HTERT RPE-1 (cell line): ENCODE data around the gene ADORA3.
"Not testable (repeated sequence)": the region's sequence is repeated elsewhere in the genome, so short reads cannot be mapped to it uniquely, and the experiment has no call there.

Experiments
- in situ Hi-C: fragments of 300-500 bp; cut with MboI; formaldehyde crosslinking; loops from 4 replicates; pipeline ENCODE4 v1.14.3; 2020; ENCODE audit warnings: low sequenced_read_pairs

The ADORA3 gene

GRCh38 chr1:111503585-111504060, at the start of gene ADORA3, which contains the start of gene TMIGD3:
TSS of gene ADORA3 (minus strand) at chr1:111503633. CDS start at chr1:111503354, 279 bp downstream.
TSS of gene TMIGD3 (minus strand) at chr1:111503633. CDS start at chr1:111503354, 279 bp downstream.
- in situ Hi-C loops = no loop called here

DNA sequence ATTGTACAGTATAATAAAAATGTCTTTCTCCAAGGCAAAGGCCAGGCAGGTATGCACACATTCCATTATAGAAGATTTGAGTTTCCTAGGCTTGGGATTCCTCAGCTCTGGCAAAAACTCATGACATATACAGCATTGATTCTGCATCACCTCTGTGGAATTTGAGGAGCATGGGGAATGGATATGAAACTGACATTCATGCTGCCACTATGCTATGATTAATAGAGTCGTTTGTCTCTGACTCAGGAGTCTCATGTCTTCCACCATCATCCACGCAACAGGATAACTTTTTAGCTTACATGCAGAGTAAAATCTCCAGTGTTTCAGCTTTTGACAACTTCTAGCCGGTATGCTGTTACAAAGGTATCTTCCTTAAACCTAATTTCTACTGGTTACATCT, 49.8 kb upstream of the ADORA3 start:
- in situ Hi-C loops = no loop called here

DNA sequence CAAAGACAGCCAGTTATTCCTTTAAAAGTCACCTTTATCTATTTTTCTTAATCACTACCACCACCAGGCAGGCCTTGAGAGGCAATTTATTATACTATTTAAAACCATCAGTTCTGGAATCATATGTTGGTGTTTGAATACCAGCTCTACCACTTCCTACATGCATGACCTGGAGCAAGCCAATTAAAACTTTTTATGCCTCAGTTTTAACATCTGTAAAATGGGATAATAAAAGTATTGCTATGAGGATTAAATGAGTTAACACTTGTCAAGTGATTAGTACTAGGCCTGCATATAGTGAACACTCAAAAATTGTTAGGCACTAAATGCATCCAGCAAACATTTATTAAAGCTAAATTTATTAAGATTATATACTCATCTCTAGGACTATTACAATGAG, 49.2 kb upstream of the ADORA3 start:
- in situ Hi-C loops = no loop called here

GRCh38 chr1:111551623-111552411, 48.4 kb upstream of the ADORA3 start:
- in situ Hi-C loops = no loop called here

DNA sequence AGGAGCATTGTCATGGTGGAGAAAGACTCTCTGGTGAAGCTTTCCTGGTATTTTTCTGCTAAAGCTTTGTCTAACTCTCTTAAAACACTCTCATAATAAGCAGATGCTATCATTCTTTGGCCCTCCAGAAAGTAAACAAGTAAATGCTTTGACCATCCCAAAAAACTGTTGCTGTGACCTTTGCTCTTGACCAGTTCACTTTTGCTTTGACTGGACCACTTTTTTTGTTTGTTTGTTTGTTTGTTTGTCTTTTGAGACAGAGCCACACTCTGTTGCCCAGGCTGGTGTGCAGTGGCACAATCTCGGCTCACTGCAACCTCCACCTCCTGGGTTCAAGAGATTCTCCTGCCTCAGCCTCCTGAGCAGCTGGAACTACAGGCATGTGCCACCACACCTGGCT, 44.4 kb upstream of the ADORA3 start:
- in situ Hi-C loops = not testable (repeated sequence)

GRCh38 chr1:111542187-111542586, 38.8 kb upstream of the ADORA3 start:
- in situ Hi-C loops = no loop called here

- in situ Hi-C loops = no loop called here
Measured at GRCh38 chr1:111541721-111542120, 38.3 kb upstream of the ADORA3 start.

GRCh38 chr1:111540928-111541327, 37.5 kb upstream of the ADORA3 start:
- in situ Hi-C loops = no loop called here

- in situ Hi-C loops = no loop called here
Measured at GRCh38 chr1:111538343-111539025, 35.1 kb upstream of the ADORA3 start.

DNA sequence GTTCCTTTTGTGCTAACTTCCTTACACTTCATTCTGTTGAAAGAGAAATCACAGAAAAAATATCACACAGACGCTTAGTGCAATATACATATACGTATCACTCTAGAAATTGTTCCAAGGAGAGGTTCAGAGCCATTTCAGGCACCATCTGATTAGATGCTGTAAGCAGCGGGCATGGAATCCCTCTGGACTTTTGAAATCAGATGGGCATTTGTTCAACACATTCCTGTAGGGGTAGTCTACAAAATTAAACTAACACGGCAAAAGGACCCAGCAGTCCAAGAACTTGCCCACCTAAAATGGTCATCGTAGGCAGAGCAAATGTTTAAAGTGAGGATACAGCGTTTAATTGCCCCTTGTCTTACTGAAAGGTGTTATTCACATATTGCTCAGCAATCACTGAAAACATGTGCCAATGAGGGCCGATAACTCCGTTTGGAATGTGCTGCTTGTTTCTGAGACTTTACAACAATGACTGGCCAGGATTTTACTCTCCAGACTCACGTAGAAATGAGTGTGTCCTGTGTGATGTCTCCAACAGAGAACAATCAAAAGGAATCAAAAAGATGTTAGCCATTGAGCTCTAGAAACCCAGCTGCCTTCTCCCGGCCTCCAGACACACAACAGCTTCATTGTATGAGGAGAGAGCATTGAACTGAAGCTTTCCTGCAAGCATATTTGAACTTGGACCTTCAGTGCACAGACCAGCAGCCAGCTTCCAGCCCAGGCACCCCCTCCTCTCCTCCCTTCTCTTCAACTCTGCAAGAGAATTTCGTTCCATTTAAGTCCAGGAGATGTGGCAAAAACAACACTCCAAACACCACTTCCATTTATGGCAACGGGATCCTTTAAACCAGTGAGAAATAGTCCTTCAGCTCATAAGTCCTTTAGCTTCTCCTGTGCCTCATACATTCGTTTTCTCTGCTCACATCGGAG, 32.1 kb upstream of the ADORA3 start:
- in situ Hi-C loops = no loop called here

DNA sequence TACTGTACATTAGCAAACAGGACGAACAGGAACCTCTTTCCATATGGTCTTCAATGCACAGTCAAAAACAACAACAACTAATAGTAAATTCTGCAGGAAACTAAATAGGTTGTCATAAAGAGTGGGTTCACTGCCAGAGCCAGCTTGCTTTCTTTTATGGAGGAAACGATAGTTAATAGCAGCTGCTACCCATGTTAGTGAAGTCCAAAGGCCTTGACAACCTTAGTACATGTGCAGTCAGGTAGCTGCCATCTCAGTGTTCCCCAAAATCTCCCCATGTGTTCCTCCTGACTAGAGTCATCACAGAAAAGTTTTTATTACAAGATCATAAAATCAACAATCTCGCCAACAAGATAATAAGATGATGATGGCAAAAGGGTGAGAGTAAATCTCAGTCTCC, 16.6 kb upstream of the ADORA3 start:
- in situ Hi-C loops = no loop called here

DNA sequence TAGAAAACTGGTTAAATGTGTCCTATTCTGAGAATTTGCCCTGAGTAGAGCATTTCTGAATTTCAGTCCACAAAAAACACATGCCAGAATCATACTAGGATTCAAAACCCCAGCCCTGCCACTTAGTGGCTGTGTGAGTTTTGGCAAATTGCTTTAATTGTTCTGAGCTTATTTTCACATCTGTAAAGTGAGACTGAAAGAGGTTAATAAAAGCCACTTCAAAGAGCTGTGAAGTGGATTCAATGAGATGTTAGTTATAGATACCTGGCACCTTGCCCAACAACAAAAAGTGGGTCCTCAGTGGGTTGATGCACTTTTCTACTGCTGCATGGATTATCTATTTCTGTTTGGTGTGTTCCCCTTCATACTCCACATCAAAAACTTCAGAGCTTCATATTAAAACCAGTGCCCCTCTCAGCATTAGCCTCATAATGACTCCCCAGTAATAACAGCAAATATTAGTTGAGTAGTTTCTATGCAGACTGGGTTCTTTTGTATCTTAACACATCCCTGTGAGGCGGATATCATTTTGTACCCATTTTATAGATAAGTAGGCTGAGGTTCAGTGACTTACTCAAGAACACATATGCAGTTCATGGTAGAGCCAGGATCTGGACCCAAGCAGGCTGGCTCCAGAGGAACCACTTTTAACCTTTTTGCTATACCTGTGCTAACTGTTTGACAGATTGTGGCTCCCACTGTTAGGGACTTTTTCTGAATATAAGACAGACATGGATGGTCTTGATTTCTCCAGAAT, 14.2 kb upstream of the ADORA3 start:
- in situ Hi-C loops = no loop called here

DNA sequence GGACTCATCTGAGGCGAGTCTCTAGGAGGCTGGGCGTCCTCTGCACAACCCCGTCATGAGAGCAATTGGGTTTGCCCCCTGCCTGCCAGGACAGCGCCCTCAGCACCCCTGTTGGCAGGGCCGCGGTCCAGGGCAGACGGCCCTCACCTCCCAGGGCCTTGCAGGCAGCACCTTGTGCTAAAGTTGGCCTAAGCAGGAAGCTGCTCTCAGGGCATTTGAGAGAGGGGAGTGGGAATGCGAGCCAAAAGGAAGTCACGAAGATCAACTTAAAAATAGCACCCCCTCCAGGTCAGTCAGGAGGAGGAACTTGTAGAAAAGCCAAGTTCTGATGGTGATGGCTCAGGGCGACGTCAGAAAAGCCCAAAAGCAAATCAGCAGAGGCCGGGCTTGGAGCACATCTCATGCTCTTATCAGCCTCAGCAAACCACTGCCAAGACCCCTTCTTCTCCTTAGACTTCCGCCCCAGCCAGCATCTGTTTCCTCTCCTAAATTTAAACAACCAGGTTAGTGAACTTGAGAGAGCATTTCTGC, 12.6 kb upstream of the ADORA3 start:
- in situ Hi-C loops = no loop called here

GRCh38 chr1:111515291-111516004, 12.0 kb upstream of the ADORA3 start:
- in situ Hi-C loops = no loop called here

DNA sequence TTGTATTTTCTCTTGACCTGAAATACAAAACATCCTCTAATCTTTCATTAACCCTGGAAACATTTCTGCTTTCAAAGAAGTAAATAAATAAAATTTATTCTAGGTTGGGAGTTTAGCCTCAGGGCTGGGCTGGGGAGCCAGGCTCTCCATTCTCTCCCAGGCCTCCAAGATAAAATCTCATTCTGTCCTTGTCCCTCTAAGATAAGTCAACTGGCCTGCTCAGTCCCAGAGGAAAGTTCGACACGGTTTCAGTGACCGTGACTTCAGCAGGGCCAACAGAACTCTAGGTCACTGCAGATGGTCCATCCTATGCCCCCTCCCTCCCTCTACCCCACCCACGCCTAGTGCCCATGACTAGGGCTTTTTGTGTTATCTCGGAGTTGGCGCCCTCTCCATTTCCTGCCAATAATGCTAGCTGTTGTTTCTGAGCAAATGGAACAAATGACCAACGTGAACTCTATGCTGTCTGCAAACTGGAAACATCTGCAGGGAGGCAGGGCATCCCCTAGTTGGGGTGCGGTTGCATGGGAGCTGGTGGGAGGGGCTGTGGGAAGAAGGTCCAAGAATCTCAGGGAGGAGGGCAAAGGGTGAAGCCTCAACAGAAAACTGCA, 10.1 kb upstream of the ADORA3 start:
- in situ Hi-C loops = no loop called here

- in situ Hi-C loops = no loop called here
Measured at GRCh38 chr1:111512931-111513330, 9.5 kb upstream of the ADORA3 start.

GRCh38 chr1:111512132-111512889, 8.9 kb upstream of the ADORA3 start:
- in situ Hi-C loops = no loop called here

DNA sequence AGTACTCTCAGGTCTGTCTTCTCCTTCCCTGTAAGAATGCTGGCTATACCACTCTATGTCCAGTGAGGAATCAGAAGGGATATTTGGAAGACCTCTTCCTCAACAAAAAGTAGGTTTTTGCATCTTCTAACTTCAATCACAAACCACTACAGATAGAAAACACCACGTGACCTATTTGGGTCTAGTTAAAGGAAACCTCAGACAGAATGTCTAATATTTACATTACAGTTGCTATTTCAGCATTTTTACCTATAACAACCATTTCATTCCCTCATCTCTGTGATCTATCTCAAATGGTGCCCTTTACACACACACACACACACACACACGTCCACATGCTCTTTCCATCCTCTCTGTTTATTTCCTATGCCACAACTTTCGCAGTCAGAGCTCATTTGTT, 7.9 kb upstream of the ADORA3 start:
- in situ Hi-C loops = no loop called here
